Activated B cell treated with CpG ODN at 0.5 μM for 24 hours (primary cell): ENCODE measurements around the gene ALLC. TPM values are rescaled to one million over a fixed set of nuclear protein-coding genes. Genes with fewer than 3 reads are reported as not detected.

Experiments used
- ATAC-seq: fragments of 200-7000 bp; cut with Tn5 transposase; one replicate; pipeline ENCODE4 v1.10.0; 2021; ENCODE audit warnings: low read depth, mild to moderate bottlenecking, moderate library complexity
- CTCF ChIA-PET: fragments of 350-600 bp; sonication (Branson Sonifier 250); formaldehyde crosslinking; loops from one replicate; lab custom pipeline; 2021; ENCODE audit warnings: antibody characterized with exemption; lab: Charles Lee
- POLR2A ChIA-PET: fragments of 350-600 bp; sonication (Branson Sonifier 250); formaldehyde crosslinking; loops from one replicate; lab custom pipeline; 2021; ENCODE audit warnings: antibody characterized with exemption; lab: Charles Lee
- DNase-seq: peaks from one replicate; pipeline ENCODE4 v3.0.0; 2022
- H3K27ac Mint-ChIP-seq: one replicate; pipeline ENCODE4 v1.8.0; 2020; ENCODE audit warnings: mixed read lengths
- H3K27me3 Mint-ChIP-seq: one replicate; pipeline ENCODE4 v1.8.0; 2021; ENCODE audit warnings: mixed read lengths
- H3K36me3 Mint-ChIP-seq: one replicate; pipeline ENCODE4 v1.8.0; 2021; ENCODE audit warnings: low read depth, mixed read lengths
- H3K4me1 Mint-ChIP-seq: one replicate; pipeline ENCODE4 v1.8.0; 2021; ENCODE audit warnings: mixed read lengths
- H3K4me3 Mint-ChIP-seq: one replicate; pipeline ENCODE4 v1.8.0; 2020; ENCODE audit warnings: mild to moderate bottlenecking, mixed read lengths
- H3K9me3 Mint-ChIP-seq: one replicate; pipeline ENCODE4 v1.8.0; 2020; ENCODE audit warnings: mixed read lengths
- CTCF ChIP-seq: fragments of 200-600 bp; IDR thresholded peaks from one replicate; pipeline ENCODE4 v1.8.0; 2022; ENCODE audit warnings: antibody characterized with exemption, mild to moderate bottlenecking
- intact Hi-C: fragments of 100-400 bp; cut with micrococcal nuclease; formaldehyde crosslinking; loops from one replicate; pipeline ENCODE4 v1.15.1; 2024
- total RNA-seq: library from RNA; stranded (reverse); gene quantifications from 2 replicates; pipeline ENCODE4 v1.2.3, GENCODE V29; 2022

The ALLC gene
- total RNA-seq, 1 donor from 2014 or later = not detected

GRCh38 chr2:3703757-3704355 lies 45.9 kb downstream of the ALLC start:
- intact Hi-C loops = no loop called here
- ATAC-seq (no peak), DNase-seq (no peak)
- CTCF ChIA-PET = no interaction called here
- H3K9me3 Mint-ChIP-seq = no peaks in the 10 kb centered on the region
- H3K4me3 Mint-ChIP-seq = no peak overlapping the region
- no peak overlapping the region for H3K27ac Mint-ChIP-seq
- H3K4me1 Mint-ChIP-seq = no peaks in the 10 kb centered on the region
- POLR2A ChIA-PET = no interaction called here
- no peak for TF ChIP-seq CTCF
- no peaks in the 10 kb centered on the region for H3K36me3 Mint-ChIP-seq
- H3K27me3 Mint-ChIP-seq = peaks cover 33% of the 10 kb centered on the region

GRCh38 chr2:3704692-3705091 lies 46.7 kb downstream of the ALLC start:
- peaks cover 33% of the 10 kb centered on the region for H3K27me3 Mint-ChIP-seq
- POLR2A ChIA-PET = no interaction called here
- DNase-seq (no peak), ATAC-seq (no peak)
- no peaks in the 10 kb centered on the region for H3K9me3 Mint-ChIP-seq
- no peak for TF ChIP-seq CTCF
- H3K4me1 Mint-ChIP-seq = no peaks in the 10 kb centered on the region
- no peak overlapping the region for H3K4me3 Mint-ChIP-seq
- intact Hi-C loops = no loop called here
- H3K36me3 Mint-ChIP-seq = no peaks in the 10 kb centered on the region
- H3K27ac Mint-ChIP-seq = no peak overlapping the region
- CTCF ChIA-PET = interaction anchor here (0.6 kb wide), 1 partner anchor 18 kb away, joined by 3 read pairs; no protein-coding TSS in a partner anchor

GRCh38 chr2:3705782-3706181 lies 47.8 kb downstream of the ALLC start:
- Mint-ChIP-seq H3K27ac (no peak overlapping the region), H3K27me3 (peaks cover 29% of the 10 kb centered on the region), H3K4me3 (no peak overlapping the region), H3K36me3 (no peaks in the 10 kb centered on the region), H3K4me1 (no peaks in the 10 kb centered on the region), H3K9me3 (no peaks in the 10 kb centered on the region)
- TF ChIP-seq CTCF = no peak
- ChIA-PET POLR2A (no interaction called here), CTCF (no interaction called here)
- DNase-seq = no peak
- intact Hi-C loops = no loop called here
- no peak for ATAC-seq

GRCh38 chr2:3706892-3707291 lies 48.9 kb downstream of the ALLC start:
- ATAC-seq (no peak), DNase-seq (no peak)
- intact Hi-C loops = no loop called here
- ChIA-PET CTCF (no interaction called here), POLR2A (no interaction called here)
- Mint-ChIP-seq H3K27ac (no peak overlapping the region), H3K27me3 (peaks cover 26% of the 10 kb centered on the region), H3K36me3 (no peaks in the 10 kb centered on the region), H3K4me1 (no peaks in the 10 kb centered on the region), H3K9me3 (peaks cover 2% of the 10 kb centered on the region), H3K4me3 (no peak overlapping the region)
- TF ChIP-seq CTCF = no peak

- no peak for ATAC-seq
- H3K9me3 Mint-ChIP-seq = peaks cover 2% of the 10 kb centered on the region
- ChIA-PET POLR2A (no interaction called here), CTCF (no interaction called here)
- no peak for DNase-seq
- H3K4me1 Mint-ChIP-seq = no peaks in the 10 kb centered on the region
- H3K27me3 Mint-ChIP-seq = peaks cover 14% of the 10 kb centered on the region
- H3K4me3 Mint-ChIP-seq = no peak overlapping the region
- intact Hi-C loops = no loop called here
- no peak for TF ChIP-seq CTCF
- H3K36me3 Mint-ChIP-seq = no peaks in the 10 kb centered on the region
- H3K27ac Mint-ChIP-seq = no peak overlapping the region
Measured at GRCh38 chr2:3708576-3708975, 50.6 kb downstream of the ALLC start.
